HepG2 (cell line): ENCODE data around the gene IFIT2. TPM values are rescaled to one million over a fixed set of nuclear protein-coding genes. Genes with fewer than 3 reads are reported as not detected.

Source experiments
- ATAC-seq: fragments of 200-7000 bp; cut with Tn5 transposase; 3 replicates; pipeline ENCODE4 v1.9.1; 2020; ENCODE audit warnings: mild to moderate bottlenecking, moderate library complexity
- BruUV-seq: library from RNA; stranded (reverse); fragments of 400-500 nt; replicated peaks from 2 replicates; lab custom pipeline; 2021; lab: Mats Ljungman, UMichigan
- CTCF ChIA-PET: fragments of 300-600 bp; formaldehyde crosslinking; extraction: SDS; loops from one replicate; lab custom pipeline; 2021; ENCODE audit warnings: low total read pairs, inconsistent platforms, low intra/inter-chr PET ratio; lab: Yijun Ruan, JAX
- POLR2A ChIA-PET: fragments of 350-600 bp; sonication (Branson Sonifier 250); formaldehyde crosslinking; loops from one replicate; lab custom pipeline; 2020; ENCODE audit warnings: antibody characterized with exemption, inconsistent platforms; lab: Yijun Ruan, JAX
- DNase-seq: peaks from one replicate; pipeline ENCODE4 v3.0.0-alpha.2; 2015; ENCODE audit warnings: low spot score
- FAIRE-seq: peaks from 3 replicates; lab custom pipeline; 2011; peaks lifted over from hg19 to GRCh38; lab: Jason Lieb, UNC
- H2AFZ ChIP-seq: one replicate; pipeline ENCODE4 v1.6.1; 2011; ENCODE audit warnings: low read length, inconsistent platforms
- H3K27ac ChIP-seq: fragments of 300-600 bp; 3 replicates; pipeline ENCODE4 v1.8.0; 2011; ENCODE audit warnings: mixed run types, mild to moderate bottlenecking, mixed read lengths, low read length, inconsistent platforms; ENCODE audit not compliant: insufficient read depth; ENCODE audit errors: extremely low read length
- H3K27me3 ChIP-seq, 2 experiments: fragments of 200-600 bp in 1 of 2; 2 replicates in 1 of 2; 3 replicates in 1 of 2; pipeline versions ENCODE4 v1.6.0 to v1.8.0; 2011; ENCODE audit warnings: low read length in 2 of 2, mild to moderate bottlenecking in 2 of 2, moderate library complexity in 2 of 2, inconsistent platforms in 1 of 2; ENCODE audit not compliant: insufficient read depth in 2 of 2, control insufficient read depth in 1 of 2
- H3K36me3 ChIP-seq, 2 experiments: fragments of 200-600 bp in 1 of 2; replicated peaks in 1 of 2; 2 replicates in 1 of 2; 3 replicates in 1 of 2; pipeline versions ENCODE4 v1.5.1 to v1.8.0; 2011; ENCODE audit warnings: low read length in 2 of 2, inconsistent platforms in 1 of 2; ENCODE audit not compliant: insufficient read depth in 2 of 2, control insufficient read depth in 1 of 2
- H3K4me1 ChIP-seq: 2 replicates; pipeline ENCODE4 v1.5.1; 2012; ENCODE audit warnings: low read length, inconsistent platforms; ENCODE audit not compliant: insufficient read depth
- H3K4me2 ChIP-seq: 2 replicates; pipeline ENCODE4 v1.6.0; 2011; ENCODE audit warnings: low read depth, low read length, inconsistent platforms
- H3K4me3 ChIP-seq, 3 experiments: fragments of 200-600 bp in 1 of 3; sonication (generic), shearing (Covaris generic) in 1 of 3; replicated peaks in 1 of 3; 2 replicates each; pipeline ENCODE4 v1.5.1; 2011 to 2016; ENCODE audit warnings: low read length in 3 of 3, inconsistent platforms in 2 of 3, low read depth in 2 of 3, mild to moderate bottlenecking in 2 of 3, control low read depth in 1 of 3, mixed read lengths in 1 of 3; ENCODE audit not compliant: insufficient read depth in 1 of 3
- H3K79me2 ChIP-seq: one replicate; pipeline ENCODE4 v1.6.1; 2011; ENCODE audit warnings: low read length, inconsistent platforms; ENCODE audit not compliant: insufficient read depth
- H3K9ac ChIP-seq: 2 replicates; pipeline ENCODE4 v1.6.0; 2011; ENCODE audit warnings: mild to moderate bottlenecking, low read depth, low read length, inconsistent platforms; ENCODE audit not compliant: insufficient read depth
- H3K9me3 ChIP-seq: 2 replicates; pipeline ENCODE4 v1.5.1; 2012; ENCODE audit warnings: mild to moderate bottlenecking, low read length
- H4K20me1 ChIP-seq: 2 replicates; pipeline ENCODE4 v1.6.0; 2011; ENCODE audit warnings: inconsistent platforms, mild to moderate bottlenecking, low read length, moderate library complexity; ENCODE audit not compliant: insufficient read depth
- GATA4 ChIP-seq: sonication (generic); IDR thresholded peaks from 2 replicates; pipeline ENCODE4 v1.6.1; 2016; ENCODE audit warnings: antibody characterized with exemption, low read depth, borderline replicate concordance
- MIER2 ChIP-seq: IDR thresholded peaks from 2 replicates; pipeline ENCODE4 v1.6.1; 2016; ENCODE audit warnings: missing biosample characterization, missing genetic modification reagents
- MXI1 ChIP-seq: IDR thresholded peaks from 3 replicates; pipeline ENCODE4 v1.6.1; 2012; ENCODE audit warnings: low read depth, low read length, inconsistent platforms, borderline replicate concordance
- MYC ChIP-seq: sonication (generic); formaldehyde crosslinking; IDR thresholded peaks from 2 replicates; pipeline ENCODE4 v1.9.0; 2021; ENCODE audit warnings: missing genetic modification reagents, borderline replicate concordance
- NFATC3 ChIP-seq: sonication (generic); formaldehyde crosslinking; IDR thresholded peaks from 2 replicates; pipeline ENCODE4 v1.5.1; 2020; ENCODE audit warnings: mild to moderate bottlenecking, missing genetic modification reagents
- SMAD1 ChIP-seq: sonication (generic); formaldehyde crosslinking; IDR thresholded peaks from 2 replicates; pipeline ENCODE4 v1.4.0; 2020; ENCODE audit warnings: missing genetic modification reagents, low read depth, mild to moderate bottlenecking, borderline replicate concordance
- SMYD3 ChIP-seq: sonication (generic); formaldehyde crosslinking; IDR thresholded peaks from 2 replicates; pipeline ENCODE4 v1.8.1; 2023; ENCODE audit warnings: mild to moderate bottlenecking, missing genetic modification reagents
- TEAD3 ChIP-seq: optimal IDR thresholded peaks from 2 replicates; pipeline ENCODE3; 2016; ENCODE audit warnings: borderline replicate concordance
- ZBTB1 ChIP-seq: sonication (generic); formaldehyde crosslinking; IDR thresholded peaks from 2 replicates; pipeline ENCODE4 v1.4.0; 2020; ENCODE audit warnings: missing genetic modification reagents, borderline replicate concordance
- ZNF414 ChIP-seq: sonication (generic); formaldehyde crosslinking; IDR thresholded peaks from 2 replicates; pipeline ENCODE4 v1.5.0; 2020; ENCODE audit warnings: missing genetic modification reagents
- ZNF513 ChIP-seq: sonication (generic); formaldehyde crosslinking; conservative IDR thresholded peaks from 2 replicates; pipeline ENCODE4 v1.5.0; 2020; ENCODE audit warnings: missing genetic modification reagents
- ZNF570 ChIP-seq: sonication (generic); formaldehyde crosslinking; IDR thresholded peaks from 2 replicates; pipeline ENCODE4 v1.4.0; 2020; ENCODE audit warnings: mild to moderate bottlenecking, missing genetic modification reagents, borderline replicate concordance
- ZNF652 ChIP-seq: IDR thresholded peaks from 2 replicates; pipeline ENCODE4 v1.6.1; 2016; ENCODE audit warnings: low read depth, borderline replicate concordance
- ZNF878 ChIP-seq: sonication (generic); formaldehyde crosslinking; IDR thresholded peaks from 2 replicates; pipeline ENCODE4 v1.8.1; 2023; ENCODE audit warnings: mild to moderate bottlenecking, missing genetic modification reagents, moderate library complexity
- ZSCAN25 ChIP-seq: sonication (generic); formaldehyde crosslinking; IDR thresholded peaks from 2 replicates; pipeline ENCODE4 v1.8.0; 2022; ENCODE audit warnings: mild to moderate bottlenecking, missing genetic modification reagents
- WGBS: methylation state at CpG from one replicate; pipeline ENCODE4 v1.1.6; 2017; ENCODE audit warnings: low lambda C conversion rate; 5-methylcytosine and 5-hydroxymethylcytosine counted together
- in situ Hi-C: cut with HindIII; loops from 2 replicates; pipeline ENCODE4 v1.10.0; 2017; ENCODE audit warnings: low pct_unique_long_range_greater_than_20kb; ENCODE audit not compliant: extremely low pct_ligation_motif_present
- intact Hi-C: fragments of 100-400 bp; cut with micrococcal nuclease; formaldehyde crosslinking; loops from one replicate; pipeline ENCODE4 v1.10.0; 2022; ENCODE audit not compliant: unreplicated experiment
- polyA plus RNA-seq, 8 experiments: library from polyadenylated mRNA; depleted of rRNA in 3 of 8; stranded (reverse) in 7 of 8; unstranded in 1 of 8; fragments of >200 nt; fragmentation: Illumina TruSeq in 4 of 8; extraction: Trizol in 4 of 8; gene quantifications; 2 replicates each; pipeline versions ENCODE4 v1.2.1 to v1.2.3, GENCODE V29; 2011 to 2016; ENCODE audit warnings: low read depth in 4 of 8, missing spikeins in 1 of 8, mixed read lengths in 1 of 8; ENCODE audit not compliant: insufficient read depth in 1 of 8
- total RNA-seq, 5 experiments: library from RNA; depleted of rRNA; stranded (reverse); fragments of >200 nt; fragmentation: Illumina TruSeq; extraction: Trizol; gene quantifications; 2 replicates each; pipeline ENCODE4 v1.2.3, GENCODE V29; 2016; ENCODE audit warnings: low read depth in 1 of 5
- TF ChIP-seq, protein P1 (sequence below): sonication (generic); formaldehyde crosslinking; IDR thresholded peaks from 2 replicates; pipeline ENCODE4 v1.5.0; 2020; ENCODE audit warnings: missing genetic modification reagents, mild to moderate bottlenecking, borderline replicate concordance
- TF ChIP-seq, protein P2 (sequence below): IDR thresholded peaks from 2 replicates; pipeline ENCODE4 v1.6.1; 2016; ENCODE audit warnings: low read depth, control low read depth
- TF ChIP-seq, protein P3 (sequence below): sonication (generic); formaldehyde crosslinking; IDR thresholded peaks from 2 replicates; pipeline ENCODE4 v1.4.0; 2020; ENCODE audit warnings: mild to moderate bottlenecking, missing genetic modification reagents

IFIT2 gene
- total and polyA plus RNA-seq, 2 of the 13 experiments (the other 11 are each of a cell fraction or from before 2014, with no cell fraction given): 0.04 to 0.15 TPM

- H2AFZ ChIP-seq: no peak overlapping the region
- no peaks in the 10 kb centered on the region for H3K79me2 ChIP-seq
- no peaks in the 10 kb centered on the region for H4K20me1 ChIP-seq
- no peak overlapping the region for H3K9ac ChIP-seq
- intact Hi-C loops (no loop called here), in situ Hi-C loops (no loop called here)
- H3K4me2 ChIP-seq: no peak overlapping the region
- no peaks in the 10 kb centered on the region for H3K9me3 ChIP-seq
- H3K36me3 ChIP-seq: no peaks in the 10 kb centered on the region
- ATAC-seq (no peak), FAIRE-seq (no peak), DNase-seq (no peak)
- no TSS peak for BruUV-seq
- no peak for TF ChIP-seq GATA4
- no peak for TF ChIP-seq ZNF414
- no peak for TF ChIP-seq ZNF878 (CRISPR knock-in tag)
- TF ChIP-seq SMAD1 (CRISPR knock-in tag): no peak
- TF ChIP-seq, protein P1, sequence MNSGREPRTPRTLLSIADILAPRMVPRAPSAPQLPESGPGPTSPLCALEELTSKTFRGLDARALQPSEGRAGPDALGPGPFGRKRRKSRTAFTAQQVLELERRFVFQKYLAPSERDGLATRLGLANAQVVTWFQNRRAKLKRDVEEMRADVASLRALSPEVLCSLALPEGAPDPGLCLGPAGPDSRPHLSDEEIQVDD: no peak
- TF ChIP-seq NFATC3 (CRISPR knock-in tag): no peak
- no peak for TF ChIP-seq SMYD3 (CRISPR knock-in tag)
- TF ChIP-seq, protein P2, sequence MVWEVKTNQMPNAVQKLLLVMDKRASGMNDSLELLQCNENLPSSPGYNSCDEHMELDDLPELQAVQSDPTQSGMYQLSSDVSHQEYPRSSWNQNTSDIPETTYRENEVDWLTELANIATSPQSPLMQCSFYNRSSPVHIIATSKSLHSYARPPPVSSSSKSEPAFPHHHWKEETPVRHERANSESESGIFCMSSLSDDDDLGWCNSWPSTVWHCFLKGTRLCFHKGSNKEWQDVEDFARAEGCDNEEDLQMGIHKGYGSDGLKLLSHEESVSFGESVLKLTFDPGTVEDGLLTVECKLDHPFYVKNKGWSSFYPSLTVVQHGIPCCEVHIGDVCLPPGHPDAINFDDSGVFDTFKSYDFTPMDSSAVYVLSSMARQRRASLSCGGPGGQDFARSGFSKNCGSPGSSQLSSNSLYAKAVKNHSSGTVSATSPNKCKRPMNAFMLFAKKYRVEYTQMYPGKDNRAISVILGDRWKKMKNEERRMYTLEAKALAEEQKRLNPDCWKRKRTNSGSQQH (CRISPR knock-in tag): no peak
- no peak for TF ChIP-seq ZBTB1
- TF ChIP-seq ZNF570 (CRISPR knock-in tag): no peak
- no peak for TF ChIP-seq TEAD3
- TF ChIP-seq, protein P3, sequence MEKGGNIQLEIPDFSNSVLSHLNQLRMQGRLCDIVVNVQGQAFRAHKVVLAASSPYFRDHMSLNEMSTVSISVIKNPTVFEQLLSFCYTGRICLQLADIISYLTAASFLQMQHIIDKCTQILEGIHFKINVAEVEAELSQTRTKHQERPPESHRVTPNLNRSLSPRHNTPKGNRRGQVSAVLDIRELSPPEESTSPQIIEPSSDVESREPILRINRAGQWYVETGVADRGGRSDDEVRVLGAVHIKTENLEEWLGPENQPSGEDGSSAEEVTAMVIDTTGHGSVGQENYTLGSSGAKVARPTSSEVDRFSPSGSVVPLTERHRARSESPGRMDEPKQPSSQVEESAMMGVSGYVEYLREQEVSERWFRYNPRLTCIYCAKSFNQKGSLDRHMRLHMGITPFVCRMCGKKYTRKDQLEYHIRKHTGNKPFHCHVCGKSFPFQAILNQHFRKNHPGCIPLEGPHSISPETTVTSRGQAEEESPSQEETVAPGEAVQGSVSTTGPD (CRISPR knock-in tag): no peak
- TF ChIP-seq ZNF652 (CRISPR knock-in tag): no peak
- TF ChIP-seq ZSCAN25 (CRISPR knock-in tag): no peak
- TF ChIP-seq MYC (CRISPR knock-in tag): no peak
- no peak for TF ChIP-seq MXI1
- no peak for TF ChIP-seq ZNF513 (CRISPR knock-in tag)
- TF ChIP-seq MIER2 (CRISPR knock-in tag): no peak
- no peak overlapping the region for H3K4me3 ChIP-seq
- ChIA-PET POLR2A (no interaction called here), CTCF (no interaction called here)
- H3K27me3 ChIP-seq: peaks cover 0 to 3% of the 10 kb centered on the region in 2 experiments; a peak in 1 of 5 replicates
- H3K27ac ChIP-seq: no peak overlapping the region
- peaks cover 16% of the 10 kb centered on the region for H3K4me1 ChIP-seq
- 27% methylated on average over 4 of the region's 4 CpGs for WGBS
Measured at GRCh38 chr10:89308736-89309135, 6.9 kb downstream of the IFIT2 start.
